Neural progenitor cell (in vitro differentiated cells): ENCODE results near the gene SKIC8. TPM values are rescaled to one million over a fixed set of nuclear protein-coding genes. Genes with fewer than 3 reads are reported as not detected.

ENCODE experiments used
- DNase-seq: peaks from one replicate; pipeline ENCODE4 v3.0.0-alpha.2; 2016; ENCODE audit warnings: low spot score
- H2AFZ ChIP-seq: fragments of 200-600 bp; sonication (generic); replicated peaks from 2 replicates; pipeline ENCODE4 v1.6.1; 2016; ENCODE audit warnings: antibody characterized with exemption
- H3F3A ChIP-seq: fragments of 200-600 bp; sonication (generic); 2 replicates; pipeline ENCODE4 v1.6.1; 2016; ENCODE audit warnings: antibody characterized with exemption, low read depth
- H3K27ac ChIP-seq: fragments of 200-600 bp; sonication (generic); 2 replicates; pipeline ENCODE4 v1.5.1; 2016; ENCODE audit warnings: mild to moderate bottlenecking
- H3K27me3 ChIP-seq: fragments of 200-600 bp; sonication (generic); 2 replicates; pipeline ENCODE4 v1.6.1; 2016; ENCODE audit warnings: mild to moderate bottlenecking, moderate library complexity
- H3K36me3 ChIP-seq: fragments of 200-600 bp; sonication (generic); 2 replicates; pipeline ENCODE4 v1.5.1; 2016
- H3K4me1 ChIP-seq: fragments of 200-600 bp; sonication (generic); 2 replicates; pipeline ENCODE4 v1.6.1; 2016; ENCODE audit warnings: mixed run types
- H3K4me2 ChIP-seq: fragments of 200-600 bp; sonication (generic); 2 replicates; pipeline ENCODE4 v1.6.1; 2016
- H3K4me3 ChIP-seq: fragments of 200-600 bp; sonication (generic); 2 replicates; pipeline ENCODE4 v1.5.1; 2016
- H3K79me2 ChIP-seq: fragments of 200-600 bp; sonication (generic); 2 replicates; pipeline ENCODE4 v1.6.1; 2016; ENCODE audit warnings: low read depth
- H3K9ac ChIP-seq: fragments of 200-600 bp; sonication (generic); 2 replicates; pipeline ENCODE4 v1.6.1; 2016
- H3K9me3 ChIP-seq: fragments of 200-600 bp; sonication (generic); 2 replicates; pipeline ENCODE4 v1.5.1; 2016; ENCODE audit warnings: low read depth
- H4K20me1 ChIP-seq: fragments of 200-600 bp; sonication (generic); 2 replicates; pipeline ENCODE4 v1.6.1; 2016; ENCODE audit warnings: low read depth
- H3K27ac Mint-ChIP-seq: 3 replicates; pipeline ENCODE4 v1.8.0; 2021; ENCODE audit warnings: mixed read lengths
- H3K27me3 Mint-ChIP-seq: 2 replicates; pipeline ENCODE4 v1.8.0; 2022; ENCODE audit warnings: low read depth, mild to moderate bottlenecking, inconsistent platforms, moderate library complexity, mixed read lengths; ENCODE audit not compliant: insufficient read depth
- H3K36me3 Mint-ChIP-seq: 3 replicates; pipeline ENCODE4 v1.8.0; 2021; ENCODE audit warnings: mixed read lengths
- H3K4me1 Mint-ChIP-seq: 3 replicates; pipeline ENCODE4 v1.8.0; 2021; ENCODE audit warnings: mixed read lengths
- H3K4me3 Mint-ChIP-seq: 3 replicates; pipeline ENCODE4 v1.8.0; 2021; ENCODE audit warnings: mild to moderate bottlenecking, moderate library complexity, mixed read lengths
- H3K9me3 Mint-ChIP-seq: 3 replicates; pipeline ENCODE4 v1.8.0; 2020; ENCODE audit warnings: mixed read lengths
- EZH2 ChIP-seq: fragments of 200-600 bp; sonication (generic); IDR thresholded peaks from 2 replicates; pipeline ENCODE4 v1.6.1; 2017; ENCODE audit warnings: antibody characterized with exemption, mild to moderate bottlenecking, moderate library complexity
- EZH2phosphoT487 ChIP-seq: fragments of 200-600 bp; sonication (generic); IDR thresholded peaks from 2 replicates; pipeline ENCODE4 v1.6.1; 2017; ENCODE audit warnings: antibody characterized with exemption
- total RNA-seq: library from RNA; depleted of rRNA; stranded (reverse); fragments of >200 nt; gene quantifications from 2 replicates; pipeline ENCODE4 v1.2.3, GENCODE V29; 2015; ENCODE audit warnings: low replicate concordance
- TF ChIP-seq, protein P1 (sequence below): fragments of 200-600 bp; sonication (generic); IDR thresholded peaks from 2 replicates; pipeline ENCODE4 v1.5.1; 2017; ENCODE audit warnings: antibody characterized with exemption, mild to moderate bottlenecking

Gene SKIC8
- total RNA-seq, 1 donor from 2014 or later, result 76.0 TPM

DNA sequence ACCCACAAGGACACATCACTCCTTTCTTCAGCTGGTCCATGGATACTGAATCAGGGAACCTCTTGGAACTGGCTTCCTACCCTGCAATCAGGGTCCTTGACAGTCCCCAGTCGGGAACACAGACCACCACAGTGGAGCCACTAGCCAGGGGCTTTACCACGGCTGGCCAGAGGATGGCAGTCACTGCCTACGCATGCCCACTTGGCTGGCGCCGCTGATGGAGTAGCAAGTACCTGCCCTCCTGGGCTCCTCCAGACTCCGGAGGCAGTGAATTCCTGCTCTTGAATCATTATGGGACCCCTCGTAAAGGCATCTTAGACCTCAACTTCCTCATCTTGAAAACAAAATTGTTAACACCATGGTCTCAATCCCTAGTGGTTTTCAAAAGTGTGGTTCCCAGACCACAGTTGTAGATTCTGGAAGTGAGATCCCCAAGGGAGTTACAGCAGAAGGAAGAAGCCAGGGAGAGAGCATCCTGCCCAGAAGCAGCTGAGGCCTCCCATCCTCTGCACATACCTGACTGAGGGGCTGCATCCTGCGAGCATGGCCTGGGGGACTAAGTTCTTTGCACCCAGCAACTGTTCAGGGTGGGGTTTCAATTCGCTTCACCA is 9.1 kb upstream of the SKIC8 start:
- DNase-seq, result peak; percentile 93
- H4K20me1 ChIP-seq, result no peaks in the 10 kb centered on the region
- no peaks in the 10 kb centered on the region for H3K36me3 Mint-ChIP-seq
- H3F3A ChIP-seq, result peaks cover 16% of the 10 kb centered on the region
- no peak overlapping the region for H3K27ac ChIP-seq
- no peaks in the 10 kb centered on the region for H3K79me2 ChIP-seq
- H3K9me3 ChIP-seq, result no peaks in the 10 kb centered on the region
- H3K4me1 ChIP-seq, result peaks cover 22% of the 10 kb centered on the region
- H3K4me3 Mint-ChIP-seq, result no peak overlapping the region
- H3K4me2 ChIP-seq, result no peak overlapping the region
- peaks cover 46% of the 10 kb centered on the region for H3K4me1 Mint-ChIP-seq
- no peaks in the 10 kb centered on the region for H3K36me3 ChIP-seq
- peak overlapping the region; percentile 82 for H2AFZ ChIP-seq
- H3K27me3 ChIP-seq, result no peaks in the 10 kb centered on the region
- H3K4me3 ChIP-seq, result no peak overlapping the region
- H3K9me3 Mint-ChIP-seq, result no peaks in the 10 kb centered on the region
- H3K27me3 Mint-ChIP-seq, result peaks cover 3% of the 10 kb centered on the region
- no peak overlapping the region for H3K27ac Mint-ChIP-seq
- H3K9ac ChIP-seq, result no peak overlapping the region
- no peak for TF ChIP-seq EZH2
- TF ChIP-seq, protein P1, sequence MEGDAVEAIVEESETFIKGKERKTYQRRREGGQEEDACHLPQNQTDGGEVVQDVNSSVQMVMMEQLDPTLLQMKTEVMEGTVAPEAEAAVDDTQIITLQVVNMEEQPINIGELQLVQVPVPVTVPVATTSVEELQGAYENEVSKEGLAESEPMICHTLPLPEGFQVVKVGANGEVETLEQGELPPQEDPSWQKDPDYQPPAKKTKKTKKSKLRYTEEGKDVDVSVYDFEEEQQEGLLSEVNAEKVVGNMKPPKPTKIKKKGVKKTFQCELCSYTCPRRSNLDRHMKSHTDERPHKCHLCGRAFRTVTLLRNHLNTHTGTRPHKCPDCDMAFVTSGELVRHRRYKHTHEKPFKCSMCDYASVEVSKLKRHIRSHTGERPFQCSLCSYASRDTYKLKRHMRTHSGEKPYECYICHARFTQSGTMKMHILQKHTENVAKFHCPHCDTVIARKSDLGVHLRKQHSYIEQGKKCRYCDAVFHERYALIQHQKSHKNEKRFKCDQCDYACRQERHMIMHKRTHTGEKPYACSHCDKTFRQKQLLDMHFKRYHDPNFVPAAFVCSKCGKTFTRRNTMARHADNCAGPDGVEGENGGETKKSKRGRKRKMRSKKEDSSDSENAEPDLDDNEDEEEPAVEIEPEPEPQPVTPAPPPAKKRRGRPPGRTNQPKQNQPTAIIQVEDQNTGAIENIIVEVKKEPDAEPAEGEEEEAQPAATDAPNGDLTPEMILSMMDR, result peak; percentile 94

DNA sequence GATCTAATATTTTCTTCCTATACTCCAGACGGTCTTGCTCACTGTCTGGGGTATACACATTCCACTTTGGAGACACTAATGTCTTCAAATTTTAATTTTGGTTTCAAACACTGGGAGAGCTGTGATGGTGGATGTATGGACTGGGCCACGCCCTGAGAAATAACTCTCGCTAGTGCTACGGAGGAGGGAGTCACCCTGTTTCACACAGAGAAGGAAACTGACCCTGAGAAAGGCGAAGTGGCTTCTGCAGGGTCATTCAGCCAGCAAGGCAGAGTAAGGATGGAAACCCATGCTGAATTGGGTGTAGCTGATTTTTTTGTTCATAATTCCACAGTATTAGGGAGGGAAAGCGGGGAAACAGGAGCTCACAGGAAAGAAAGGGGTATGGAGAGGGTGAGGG is 8.6 kb upstream of the SKIC8 start:
- Mint-ChIP-seq H3K27me3 (peaks cover 3% of the 10 kb centered on the region), H3K4me1 (peaks cover 41% of the 10 kb centered on the region), H3K27ac (no peak overlapping the region), H3K4me3 (no peak overlapping the region), H3K36me3 (no peaks in the 10 kb centered on the region), H3K9me3 (no peaks in the 10 kb centered on the region)
- Histone ChIP-seq H3F3A (peaks cover 16% of the 10 kb centered on the region), H3K9ac (no peak overlapping the region), H2AFZ (peak overlapping the region; percentile 63), H3K36me3 (no peaks in the 10 kb centered on the region), H3K4me1 (peaks cover 17% of the 10 kb centered on the region), H4K20me1 (no peaks in the 10 kb centered on the region), H3K79me2 (no peaks in the 10 kb centered on the region), H3K27ac (no peak overlapping the region), H3K4me2 (no peak overlapping the region), H3K4me3 (no peak overlapping the region), H3K27me3 (no peaks in the 10 kb centered on the region), H3K9me3 (no peaks in the 10 kb centered on the region)
- TF ChIP-seq EZH2phosphoT487 (no peak), EZH2 (no peak)
- TF ChIP-seq, protein P1, result no peak
- DNase-seq, result no peak

DNA sequence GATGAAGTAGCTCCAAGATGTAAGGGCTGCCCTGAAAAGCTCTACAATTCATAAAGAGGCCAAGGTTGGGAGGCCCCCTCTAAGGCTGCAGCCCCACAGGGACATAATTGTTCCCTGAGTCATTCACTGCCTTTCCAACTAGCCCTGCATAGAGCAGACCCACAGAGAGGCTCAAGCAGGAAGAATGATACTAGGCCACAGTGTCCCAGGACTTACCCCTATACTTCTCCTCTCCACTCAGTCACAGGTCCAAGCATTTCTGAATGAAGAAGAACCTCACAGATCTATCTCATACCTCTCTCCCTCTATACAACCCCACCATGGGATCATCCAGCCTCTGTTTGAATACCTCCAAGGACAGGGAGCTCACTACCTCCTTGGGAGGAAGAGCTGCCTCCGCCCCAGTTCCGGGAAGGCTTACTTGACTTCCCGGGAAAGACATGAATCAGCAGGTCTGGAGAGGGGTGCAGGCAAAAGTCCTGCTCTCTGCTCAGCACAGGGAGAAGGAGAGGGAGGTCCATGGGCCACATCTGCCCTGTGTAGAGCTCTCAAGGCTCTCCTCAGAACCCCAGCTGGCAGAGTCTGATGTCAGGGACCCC is 6.9 kb upstream of the SKIC8 start:
- Histone ChIP-seq H3K9me3 (no peaks in the 10 kb centered on the region), H3K9ac (no peak overlapping the region), H2AFZ (no peak overlapping the region), H3K4me1 (peaks cover 4% of the 10 kb centered on the region), H4K20me1 (no peaks in the 10 kb centered on the region), H3K4me3 (no peak overlapping the region), H3K79me2 (no peaks in the 10 kb centered on the region), H3F3A (peaks cover 6% of the 10 kb centered on the region), H3K27me3 (peaks cover 15% of the 10 kb centered on the region), H3K36me3 (no peaks in the 10 kb centered on the region), H3K4me2 (no peak overlapping the region), H3K27ac (no peak overlapping the region)
- Mint-ChIP-seq H3K4me3 (no peak overlapping the region), H3K27ac (peak overlapping the region; percentile 53), H3K36me3 (no peaks in the 10 kb centered on the region), H3K9me3 (no peaks in the 10 kb centered on the region), H3K4me1 (peaks cover 27% of the 10 kb centered on the region), H3K27me3 (peaks cover 3% of the 10 kb centered on the region)
- DNase-seq, result no peak
- TF ChIP-seq EZH2, result no peak
- TF ChIP-seq EZH2phosphoT487, result no peak
- TF ChIP-seq, protein P1, result no peak
